Lung (tissue), 12 donors: Measurements from ENCODE around the gene SREK1IP1. TPM values are rescaled to one million over a fixed set of nuclear protein-coding genes. Genes with fewer than 3 reads are reported as not detected.

Source experiments
- ATAC-seq: fragments of 200-7000 bp; cut with Tn5 transposase; one replicate; pipeline ENCODE4 v1.9.1; 2020; ENCODE audit warnings: moderate number of reproducible peaks; ENCODE audit not compliant: insufficient read depth, low FRiP score
- DNase-seq, 3 donors: peaks; one replicate each; pipeline ENCODE4 v3.0.0-alpha.2; 2013 to 2017
- H3K27ac ChIP-seq, 2 donors: one replicate each; pipeline ENCODE4 v1.5.1; 2013; ENCODE audit warnings: mild to moderate bottlenecking in 2 of 2, moderate library complexity in 2 of 2, control low read depth in 1 of 2, inconsistent platforms in 1 of 2, low read depth in 1 of 2, low read length in 1 of 2
- H3K27me3 ChIP-seq, 3 donors: one replicate each; pipeline ENCODE4 v1.5.1; 2013; ENCODE audit warnings: low read length in 2 of 3; ENCODE audit not compliant: control insufficient read depth in 3 of 3, insufficient read depth in 3 of 3
- H3K36me3 ChIP-seq, 4 donors: one replicate each; pipeline ENCODE4 v1.5.1; 2013; ENCODE audit warnings: low read length in 4 of 4, mild to moderate bottlenecking in 1 of 4, moderate library complexity in 1 of 4; ENCODE audit not compliant: control insufficient read depth in 4 of 4, insufficient read depth in 4 of 4
- H3K4me1 ChIP-seq, 5 donors: one replicate each; pipeline ENCODE4 v1.5.1; 2013; ENCODE audit warnings: low read length in 5 of 5, mild to moderate bottlenecking in 2 of 5, moderate library complexity in 1 of 5; ENCODE audit not compliant: control insufficient read depth in 5 of 5, insufficient read depth in 5 of 5
- H3K4me3 ChIP-seq: one replicate; pipeline ENCODE4 v1.5.1; 2013; ENCODE audit warnings: mild to moderate bottlenecking, control low read depth, moderate library complexity
- H3K9ac ChIP-seq, 2 donors: one replicate each; pipeline ENCODE4 v1.5.1; 2013; ENCODE audit warnings: low read length in 2 of 2, control low read depth in 1 of 2; ENCODE audit not compliant: insufficient read depth in 1 of 2
- H3K9me3 ChIP-seq, 4 donors: one replicate each; pipeline ENCODE4 v1.5.1; 2013; ENCODE audit warnings: low read length in 3 of 4, mild to moderate bottlenecking in 1 of 4, moderate library complexity in 1 of 4; ENCODE audit not compliant: control insufficient read depth in 4 of 4, insufficient read depth in 3 of 4
- CTCF ChIP-seq: IDR thresholded peaks from 2 replicates; pipeline ENCODE4 v1.5.1; 2012; ENCODE audit warnings: mild to moderate bottlenecking; ENCODE audit errors: control extremely low read depth, extremely low read depth
- WGBS, 2 donors: extraction: QIAGEN DNeasy Blood & Tissue Kit; methylation state at CpG; one replicate each; pipeline ENCODE4 v1.1.7; 2013; 5-methylcytosine and 5-hydroxymethylcytosine counted together
- polyA plus RNA-seq, 2 donors: library from polyadenylated mRNA; stranded (reverse); fragments of 200-250 nt; gene quantifications; one replicate each; pipeline ENCODE4 v1.2.1, GENCODE V29; 2013
- total RNA-seq, 2 donors: library from RNA; depleted of rRNA in 1 of 2; stranded (reverse); fragments of >200 nt in 1 of 2; gene quantifications; one replicate each; pipeline ENCODE4 v1.2.1, GENCODE V29; 2014 to 2021
- donor health status: control.
- donor health status: control.
- donor health status: Bipolar disorder and iron deficiency.
- donor health status: healthy.
- donor health status: DM: yes; HTN: yes; CAD: no.

Gene SREK1IP1
- total and polyA plus RNA-seq, 4 donors = 10.8 to 17.0 (median 16.2) TPM

DNA sequence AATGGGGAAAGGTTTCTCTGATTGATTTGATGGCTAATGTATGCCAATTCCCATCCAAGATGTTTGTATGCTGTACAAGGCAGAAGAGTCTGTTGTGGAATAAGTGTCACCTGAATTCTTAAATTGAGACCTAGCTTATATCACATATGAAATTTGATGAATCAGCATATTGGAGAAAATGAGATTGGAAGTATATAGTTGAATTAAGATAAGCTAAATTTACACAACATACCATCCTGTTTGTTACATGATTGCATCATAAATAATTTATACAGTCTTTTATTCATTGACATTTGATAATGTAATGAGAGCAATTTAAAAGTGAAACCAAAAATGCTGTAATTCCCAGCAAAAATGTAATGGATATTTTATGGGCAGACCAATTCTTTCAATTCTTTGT lies 1.4 kb upstream of the SREK1IP1 start:
- H3K27me3 ChIP-seq = no peaks in the 10 kb centered on the region
- peaks cover 0 to 6% (median 1%) of the 10 kb centered on the region in 4 donors for H3K36me3 ChIP-seq
- peaks cover 8 to 28% (median 15%) of the 10 kb centered on the region in 5 donors for H3K4me1 ChIP-seq
- TF ChIP-seq CTCF = no peak
- H3K9me3 ChIP-seq = no peaks in the 10 kb centered on the region
- H3K9ac ChIP-seq = peak overlapping the region in 1 of 2 donors; percentile 99
- H3K4me3 ChIP-seq = no peak overlapping the region
- H3K27ac ChIP-seq = no peak overlapping the region
- ATAC-seq (no peak), DNase-seq (no peak)

- 0 to 1% methylated on average over 10 of the region's 10 CpGs for WGBS, 2 donors
- DNase-seq (no peak), ATAC-seq (peak; percentile 21)
- peak overlapping the region; percentile 98 for H3K4me3 ChIP-seq
- no peaks in the 10 kb centered on the region for H3K27me3 ChIP-seq
- H3K9ac ChIP-seq = peak overlapping the region; percentile 92 to 99
- H3K36me3 ChIP-seq = peaks cover 0 to 9% (median 4%) of the 10 kb centered on the region in 4 donors
- H3K27ac ChIP-seq = peak overlapping the region; percentile 68 to 78
- H3K4me1 ChIP-seq = peaks cover 8 to 28% (median 15%) of the 10 kb centered on the region in 5 donors
- no peak for TF ChIP-seq CTCF
- H3K9me3 ChIP-seq = no peaks in the 10 kb centered on the region
These were observed 533 bp downstream of the SREK1IP1 start for GRCh38 chr5:64767959-64768357.

- Histone ChIP-seq H3K9me3 (no peaks in the 10 kb centered on the region), H3K36me3 (peaks cover 0 to 9% (median 4%) of the 10 kb centered on the region in 4 donors), H3K4me3 (no peak overlapping the region), H3K9ac (peak overlapping the region; percentile 64 to 99), H3K4me1 (peaks cover 8 to 28% (median 15%) of the 10 kb centered on the region in 5 donors), H3K27ac (no peak overlapping the region), H3K27me3 (no peaks in the 10 kb centered on the region)
- WGBS, 2 donors = 22 to 40% methylated on average over 2 of the region's 2 CpGs
- DNase-seq (no peak), ATAC-seq (no peak)
- TF ChIP-seq CTCF = no peak
These were observed 1.6 kb downstream of the SREK1IP1 start for GRCh38 chr5:64766941-64767340.

GRCh38 chr5:64765804-64766504 lies 2.5 kb downstream of the SREK1IP1 start:
- H3K9me3 ChIP-seq = no peaks in the 10 kb centered on the region
- H3K9ac ChIP-seq = peak overlapping the region in 1 of 2 donors; percentile 18
- peaks cover 8 to 28% (median 15%) of the 10 kb centered on the region in 5 donors for H3K4me1 ChIP-seq
- ATAC-seq (no peak), DNase-seq (no peak)
- peaks cover 0 to 11% (median 7%) of the 10 kb centered on the region in 4 donors for H3K36me3 ChIP-seq
- no peak overlapping the region for H3K4me3 ChIP-seq
- H3K27me3 ChIP-seq = no peaks in the 10 kb centered on the region
- no peak overlapping the region for H3K27ac ChIP-seq
- TF ChIP-seq CTCF = no peak
- WGBS, 2 donors = 96% methylated on average over 2 of the region's 2 CpGs
